Sigmoid colon (tissue), 7 donors: Measurements from ENCODE around the gene LGALS14. TPM values are rescaled to one million over a fixed set of nuclear protein-coding genes. Genes with fewer than 3 reads are reported as not detected.
"Not testable (repeated sequence)": the region's sequence is repeated elsewhere in the genome, so short reads cannot be mapped to it uniquely, and the experiment has no call there.

ENCODE experiments used
- DNase-seq: peaks from one replicate; pipeline ENCODE4 v3.0.0-alpha.2; 2019
- H3K27ac ChIP-seq, 4 donors: fragments of 200-600 bp; sonication (generic); one replicate each; pipeline ENCODE4 v1.5.1; 2016 to 2019; ENCODE audit warnings: mild to moderate bottlenecking in 1 of 4
- H3K27me3 ChIP-seq, 3 donors: fragments of 200-600 bp; sonication (generic); one replicate each; pipeline ENCODE4 v1.5.1; 2019; ENCODE audit warnings: mild to moderate bottlenecking in 1 of 3
- H3K36me3 ChIP-seq, 4 donors: fragments of 200-600 bp; sonication (generic); one replicate each; pipeline ENCODE4 v1.5.1; 2016 to 2019
- H3K4me1 ChIP-seq, 4 donors: fragments of 200-600 bp; sonication (generic); one replicate each; pipeline ENCODE4 v1.5.1; 2017 to 2019
- H3K4me3 ChIP-seq, 4 donors: fragments of 200-600 bp; sonication (generic); one replicate each; pipeline ENCODE4 v1.5.1; 2017 to 2019; ENCODE audit warnings: mild to moderate bottlenecking in 2 of 4, moderate library complexity in 1 of 4
- H3K9me3 ChIP-seq, 4 donors: fragments of 200-600 bp in 3 of 4; sonication (generic) in 3 of 4; one replicate each; pipeline versions ENCODE4 v1.5.1 to v1.6.1; 2013 to 2019
- CTCF ChIP-seq, 4 experiments: fragments of 450-650 bp in 3 of 4; fragments of 200-600 bp in 1 of 4; IDR thresholded peaks; one replicate each; pipeline ENCODE4 v1.5.1; 2016 to 2019; ENCODE audit warnings: antibody characterized with exemption in 4 of 4, mild to moderate bottlenecking in 3 of 4, moderate library complexity in 2 of 4
- EP300 ChIP-seq, 4 donors: sonication (generic); formaldehyde crosslinking; IDR thresholded peaks; one replicate each; pipeline ENCODE4 v1.6.1; 2017; ENCODE audit warnings: antibody characterized with exemption in 4 of 4
- POLR2A ChIP-seq, 2 donors: fragments of 450-650 bp; IDR thresholded peaks; one replicate each; pipeline ENCODE4 v1.6.1; 2016; ENCODE audit warnings: antibody characterized with exemption in 2 of 2, mild to moderate bottlenecking in 2 of 2, moderate library complexity in 2 of 2
- POLR2AphosphoS5 ChIP-seq, 4 donors: sonication (generic); formaldehyde crosslinking; IDR thresholded peaks; one replicate each; pipeline ENCODE4 v1.6.1; 2017; ENCODE audit warnings: antibody characterized with exemption in 4 of 4
- WGBS, 2 donors: extraction: QIAGEN DNeasy Blood & Tissue Kit; methylation state at CpG; one replicate each; pipeline ENCODE4 v1.1.7; 2013; 5-methylcytosine and 5-hydroxymethylcytosine counted together
- intact Hi-C: fragments of 100-400 bp; cut with DNase I; formaldehyde crosslinking; loops from one replicate; pipeline ENCODE4 v1.15.1; 2023
- polyA plus RNA-seq, 3 donors: library from polyadenylated mRNA; stranded (reverse); fragments of 200-250 nt; gene quantifications; one replicate each; pipeline ENCODE4 v1.2.3, GENCODE V29; 2013
- total RNA-seq, 4 donors: library from RNA; depleted of rRNA; stranded (reverse); fragments of >200 nt; gene quantifications; one replicate each; pipeline ENCODE4 v1.1.0, GENCODE V29; 2016
- donor health status: healthy with polysubstance abuse.
- donor health status: Bipolar disorder and iron deficiency.
- donor health status: healthy.

LGALS14 gene
- total and polyA plus RNA-seq, 7 donors: not detected

DNA sequence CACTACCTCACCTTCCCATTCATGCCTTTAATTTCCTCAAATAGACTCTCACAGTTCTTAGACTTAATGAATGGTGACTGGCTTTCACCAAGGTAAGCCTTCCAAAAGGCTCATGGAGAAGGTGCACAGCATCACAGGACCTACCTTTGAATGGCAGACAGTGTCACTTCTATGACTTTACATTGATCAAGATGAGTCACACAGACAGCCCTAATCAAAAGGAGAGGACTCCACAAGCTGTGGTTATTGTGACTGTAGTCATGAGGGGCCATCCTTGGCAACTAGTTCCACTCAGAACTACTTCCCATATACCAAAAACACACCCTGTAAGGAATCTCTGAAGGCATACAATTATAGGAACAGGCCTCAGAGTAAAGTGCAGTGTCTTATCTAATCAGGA lies 42.7 kb upstream of the LGALS14 start:
- no peak for TF ChIP-seq EP300 (IDR thresholded peaks at IDR 0.05)
- TF ChIP-seq CTCF (IDR thresholded peaks at IDR 0.05): no peak
- no peak for TF ChIP-seq POLR2AphosphoS5 (IDR thresholded peaks at IDR 0.05)
- no peak for TF ChIP-seq POLR2A (IDR thresholded peaks at IDR 0.05)
- intact Hi-C loops: no loop called here
- H3K27me3 ChIP-seq: no peaks in the 10 kb centered on the region
- H3K27ac ChIP-seq: no peak overlapping the region
- no peaks in the 10 kb centered on the region for H3K36me3 ChIP-seq
- H3K4me3 ChIP-seq: no peak overlapping the region
- H3K4me1 ChIP-seq: no peaks in the 10 kb centered on the region
- no peak for DNase-seq
- no peaks in the 10 kb centered on the region for H3K9me3 ChIP-seq

GRCh38 chr19:39669860-39670259 lies 34.4 kb upstream of the LGALS14 start:
- H3K9me3 ChIP-seq, DNase-seq, H3K4me1 ChIP-seq, H3K4me3 ChIP-seq, H3K36me3 ChIP-seq, intact Hi-C loops, H3K27ac ChIP-seq: not testable (repeated sequence)
- 31 to 80% methylated on average over 2 of the region's 3 CpGs for WGBS, 2 donors
- H3K27me3 ChIP-seq: peaks cover 0 to 14% (median 0%) of the 10 kb centered on the region in 3 donors

- H3K9me3 ChIP-seq: no peaks in the 10 kb centered on the region
- intact Hi-C loops: no loop called here
- no peak for TF ChIP-seq EP300 (IDR thresholded peaks at IDR 0.05)
- no peak for TF ChIP-seq POLR2A (IDR thresholded peaks at IDR 0.05)
- TF ChIP-seq CTCF (IDR thresholded peaks at IDR 0.05): no peak
- no peak overlapping the region for H3K27ac ChIP-seq
- H3K4me3 ChIP-seq: no peak overlapping the region
- no peaks in the 10 kb centered on the region for H3K36me3 ChIP-seq
- no peak for DNase-seq
- H3K27me3 ChIP-seq: peaks cover 0 to 14% (median 0%) of the 10 kb centered on the region in 3 donors
- 39 to 45% methylated on average over 4 of the region's 4 CpGs for WGBS, 2 donors
- H3K4me1 ChIP-seq: no peaks in the 10 kb centered on the region
These were observed 33.3 kb upstream of the LGALS14 start for GRCh38 chr19:39670998-39671397.

- Histone ChIP-seq H3K36me3 (no peaks in the 10 kb centered on the region), H3K4me1 (no peaks in the 10 kb centered on the region), H3K27me3 (peaks cover 0 to 12% (median 0%) of the 10 kb centered on the region in 3 donors), H3K9me3 (no peaks in the 10 kb centered on the region), H3K4me3 (no peak overlapping the region), H3K27ac (no peak overlapping the region)
- intact Hi-C loops: no loop called here
- no peak for DNase-seq
- 11 to 14% methylated on average over 9 of the region's 9 CpGs for WGBS, 2 donors
- TF ChIP-seq EP300 (IDR thresholded peaks at IDR 0.05) (no peak), POLR2A (IDR thresholded peaks at IDR 0.05) (no peak), POLR2AphosphoS5 (IDR thresholded peaks at IDR 0.05) (no peak), CTCF (IDR thresholded peaks at IDR 0.05) (peak in 3 of 4 experiments; percentile 31 to 45 (median 32))
These were observed 32.4 kb upstream of the LGALS14 start for GRCh38 chr19:39671739-39672363.

DNA sequence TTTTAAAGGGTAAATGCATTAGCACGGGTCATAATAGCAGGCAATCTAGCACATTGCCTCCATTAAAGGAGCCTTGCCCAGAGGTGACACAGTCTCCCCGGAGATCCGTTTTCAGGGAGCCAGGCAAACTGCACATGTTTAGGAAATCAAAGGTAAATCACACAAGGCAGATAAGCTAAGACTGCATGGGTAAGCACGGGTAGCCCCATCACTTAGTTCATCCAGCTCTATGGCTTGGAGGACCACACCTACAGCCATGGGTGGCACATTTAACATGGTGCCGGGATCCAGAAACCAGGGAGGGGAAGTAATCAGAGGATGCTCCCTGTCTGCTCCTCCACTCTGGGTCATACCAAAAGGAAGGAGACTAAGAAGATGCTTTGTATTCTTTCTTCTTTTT lies 31.8 kb upstream of the LGALS14 start:
- 65 to 74% methylated on average over 5 of the region's 5 CpGs for WGBS, 2 donors
- Histone ChIP-seq H3K4me3 (no peak overlapping the region), H3K27ac (no peak overlapping the region), H3K36me3 (no peaks in the 10 kb centered on the region), H3K4me1 (no peaks in the 10 kb centered on the region), H3K27me3 (peaks cover 0 to 11% (median 0%) of the 10 kb centered on the region in 3 donors), H3K9me3 (no peaks in the 10 kb centered on the region)
- DNase-seq: no peak
- TF ChIP-seq POLR2A (IDR thresholded peaks at IDR 0.05) (no peak), CTCF (IDR thresholded peaks at IDR 0.05) (no peak), EP300 (IDR thresholded peaks at IDR 0.05) (no peak), POLR2AphosphoS5 (IDR thresholded peaks at IDR 0.05) (no peak)
- intact Hi-C loops: no loop called here

- not testable (repeated sequence) for H3K4me1 ChIP-seq, DNase-seq, H3K4me3 ChIP-seq, H3K9me3 ChIP-seq, H3K36me3 ChIP-seq, H3K27ac ChIP-seq
- intact Hi-C loops: loop anchor here (1.0 kb wide), 1 partner anchor 122 kb away; no protein-coding TSS in a partner anchor
- peaks cover 0 to 11% (median 0%) of the 10 kb centered on the region in 3 donors for H3K27me3 ChIP-seq
- 14 to 36% methylated on average over 1 of the region's 1 CpG for WGBS, 2 donors
These were observed 30.4 kb upstream of the LGALS14 start for GRCh38 chr19:39673862-39674261.
